ENCODE measurements around the gene FAM163A. TPM values are rescaled to one million over a fixed set of nuclear protein-coding genes. Genes with fewer than 3 reads are reported as not detected.

The FAM163A gene
- total and polyA plus RNA-seq, 8 donors: 0.15 to 0.61 (median 0.25) TPM; not detected in 4

DNA sequence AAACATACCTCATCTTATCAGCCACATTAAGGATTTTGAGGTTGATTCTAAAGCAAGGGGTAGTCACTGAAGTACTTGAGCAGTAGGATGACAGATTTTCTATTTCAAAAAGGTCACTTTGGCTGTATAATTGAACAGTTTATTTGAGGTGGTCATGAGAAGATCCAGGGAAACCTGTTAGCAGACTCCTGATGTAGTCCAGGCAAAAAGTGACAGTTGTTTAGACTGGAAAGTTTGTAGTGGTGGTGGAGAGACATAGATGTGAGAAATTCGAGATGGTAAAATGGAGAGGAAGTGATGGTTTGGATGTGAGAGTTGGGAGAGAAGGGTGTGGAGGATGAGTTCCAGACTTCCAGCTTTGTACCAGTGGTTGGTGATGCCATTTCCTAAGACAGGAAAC, 7.5 kb downstream of the FAM163A start:
- peaks cover 0 to 6% (median 2%) of the 10 kb centered on the region in 4 donors for H3K4me1 ChIP-seq
- H3K36me3 ChIP-seq: no peaks in the 10 kb centered on the region
- H3K4me3 ChIP-seq: no peak overlapping the region
- H3K27ac ChIP-seq: no peak overlapping the region
- peaks cover 0 to 7% (median 0%) of the 10 kb centered on the region in 4 donors for H3K9me3 ChIP-seq
- TF ChIP-seq, protein P1, sequence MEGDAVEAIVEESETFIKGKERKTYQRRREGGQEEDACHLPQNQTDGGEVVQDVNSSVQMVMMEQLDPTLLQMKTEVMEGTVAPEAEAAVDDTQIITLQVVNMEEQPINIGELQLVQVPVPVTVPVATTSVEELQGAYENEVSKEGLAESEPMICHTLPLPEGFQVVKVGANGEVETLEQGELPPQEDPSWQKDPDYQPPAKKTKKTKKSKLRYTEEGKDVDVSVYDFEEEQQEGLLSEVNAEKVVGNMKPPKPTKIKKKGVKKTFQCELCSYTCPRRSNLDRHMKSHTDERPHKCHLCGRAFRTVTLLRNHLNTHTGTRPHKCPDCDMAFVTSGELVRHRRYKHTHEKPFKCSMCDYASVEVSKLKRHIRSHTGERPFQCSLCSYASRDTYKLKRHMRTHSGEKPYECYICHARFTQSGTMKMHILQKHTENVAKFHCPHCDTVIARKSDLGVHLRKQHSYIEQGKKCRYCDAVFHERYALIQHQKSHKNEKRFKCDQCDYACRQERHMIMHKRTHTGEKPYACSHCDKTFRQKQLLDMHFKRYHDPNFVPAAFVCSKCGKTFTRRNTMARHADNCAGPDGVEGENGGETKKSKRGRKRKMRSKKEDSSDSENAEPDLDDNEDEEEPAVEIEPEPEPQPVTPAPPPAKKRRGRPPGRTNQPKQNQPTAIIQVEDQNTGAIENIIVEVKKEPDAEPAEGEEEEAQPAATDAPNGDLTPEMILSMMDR (IDR thresholded peaks at IDR 0.05): no peak
- TF ChIP-seq POLR2A (IDR thresholded peaks at IDR 0.05) (no peak), POLR2AphosphoS5 (IDR thresholded peaks at IDR 0.05) (no peak), EP300 (IDR thresholded peaks at IDR 0.05) (no peak)
- peaks cover 0 to 26% (median 0%) of the 10 kb centered on the region in 3 donors for H3K27me3 ChIP-seq
- no peak for DNase-seq
- WGBS, 5 donors: 52 to 72% (median 68%) methylated on average over 1 of the region's 1 CpG
- intact Hi-C loops (cut with DNase I; ENCODE audit: low total_unique reads): no loop called here

DNA sequence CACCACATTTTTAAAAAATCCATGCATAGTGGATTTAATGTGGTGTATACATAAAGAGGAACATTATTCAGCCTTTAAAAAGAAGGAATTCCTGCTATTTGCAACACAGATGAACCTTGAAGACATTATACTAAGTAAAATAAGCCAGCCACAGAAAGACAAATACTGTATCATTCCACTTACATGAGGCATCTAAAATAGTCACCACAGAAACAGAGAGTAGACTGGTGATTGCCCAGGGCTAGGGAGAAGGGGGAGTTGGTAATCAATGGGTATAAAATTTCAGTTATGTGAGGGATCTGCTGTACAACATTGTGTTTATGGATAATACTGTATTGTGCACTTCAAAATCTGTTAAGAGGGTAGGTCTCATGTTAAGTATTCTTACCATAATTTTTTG, 10.0 kb downstream of the FAM163A start:
- H3K27me3 ChIP-seq: peaks cover 0 to 4% (median 0%) of the 10 kb centered on the region in 3 donors
- peaks cover 0 to 6% (median 2%) of the 10 kb centered on the region in 4 donors for H3K4me1 ChIP-seq
- no peak overlapping the region for H3K27ac ChIP-seq
- no peak for DNase-seq
- intact Hi-C loops (cut with DNase I; ENCODE audit: low total_unique reads): no loop called here
- H3K36me3 ChIP-seq: no peaks in the 10 kb centered on the region
- TF ChIP-seq, protein P1 (IDR thresholded peaks at IDR 0.05): no peak
- TF ChIP-seq EP300 (IDR thresholded peaks at IDR 0.05) (no peak), POLR2A (IDR thresholded peaks at IDR 0.05) (no peak), POLR2AphosphoS5 (IDR thresholded peaks at IDR 0.05) (no peak)
- H3K4me3 ChIP-seq: no peak overlapping the region
- H3K9me3 ChIP-seq: peaks cover 0 to 7% (median 0%) of the 10 kb centered on the region in 4 donors

DNA sequence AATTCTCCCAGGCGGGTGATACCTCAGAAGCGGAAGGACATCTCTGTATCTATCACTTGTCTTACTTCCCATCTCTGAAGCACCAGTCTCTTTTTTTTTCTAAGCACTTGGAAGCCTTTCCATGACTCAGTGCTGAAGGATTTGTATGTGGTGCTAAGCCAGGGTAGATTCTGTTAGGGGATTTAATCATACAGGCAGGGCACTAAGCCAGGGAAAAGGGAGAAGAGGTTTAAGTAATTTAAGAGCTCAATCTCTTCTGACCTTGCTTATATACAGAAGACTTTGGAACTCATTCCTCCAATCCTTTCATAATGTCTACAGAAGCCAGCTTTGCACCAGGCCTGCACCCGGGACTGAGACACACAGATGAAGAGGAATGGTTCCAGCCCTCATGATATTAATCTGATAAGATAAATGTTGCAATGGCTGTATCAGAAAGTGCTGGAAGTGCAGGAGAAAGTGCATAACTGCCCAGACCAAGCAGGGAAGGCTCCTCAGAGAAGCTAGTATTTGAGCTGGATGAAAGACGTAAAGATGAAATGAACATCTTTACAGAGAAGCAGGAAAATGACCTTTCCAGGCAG, 11.0 kb downstream of the FAM163A start:
- peak in 1 of 2 donors; percentile 73 for DNase-seq
- 58 to 75% (median 69%) methylated on average over 4 of the region's 4 CpGs for WGBS, 5 donors
- intact Hi-C loops (cut with DNase I; ENCODE audit: low total_unique reads): no loop called here
- no peak for TF ChIP-seq POLR2A (IDR thresholded peaks at IDR 0.05)
- TF ChIP-seq, protein P1 (IDR thresholded peaks at IDR 0.05): no peak
- TF ChIP-seq EP300 (IDR thresholded peaks at IDR 0.05): no peak
- Histone ChIP-seq H3K36me3 (no peaks in the 10 kb centered on the region), H3K27me3 (no peaks in the 10 kb centered on the region), H3K4me1 (peaks cover 0 to 6% (median 2%) of the 10 kb centered on the region in 4 donors), H3K9me3 (peaks cover 0 to 7% (median 0%) of the 10 kb centered on the region in 4 donors), H3K27ac (no peak overlapping the region), H3K4me3 (no peak overlapping the region)

DNA sequence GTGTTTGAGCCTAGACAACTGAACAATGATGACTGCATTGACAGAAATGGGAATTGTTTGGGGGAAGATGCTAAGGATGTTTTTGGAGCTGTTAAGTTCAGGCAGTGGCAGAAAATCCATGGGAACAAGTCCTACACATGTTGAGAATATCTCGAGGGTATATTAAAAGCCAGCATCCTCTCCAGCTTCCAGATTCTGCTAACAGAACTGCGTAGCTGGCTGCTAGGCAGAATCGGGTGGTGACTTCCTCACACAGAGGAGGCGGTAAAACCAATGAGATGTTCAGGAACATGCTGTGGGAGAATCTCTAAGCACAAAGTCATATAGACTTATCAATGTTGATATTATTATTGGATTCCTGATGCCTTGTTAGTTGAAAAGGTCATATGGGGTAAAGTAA, 14.8 kb downstream of the FAM163A start:
- TF ChIP-seq POLR2A (IDR thresholded peaks at IDR 0.05): no peak
- no peak for TF ChIP-seq POLR2AphosphoS5 (IDR thresholded peaks at IDR 0.05)
- no peak for TF ChIP-seq EP300 (IDR thresholded peaks at IDR 0.05)
- TF ChIP-seq, protein P1 (IDR thresholded peaks at IDR 0.05): no peak
- H3K4me3 ChIP-seq: no peak overlapping the region
- H3K27me3 ChIP-seq: no peaks in the 10 kb centered on the region
- no peak overlapping the region for H3K27ac ChIP-seq
- intact Hi-C loops (cut with DNase I; ENCODE audit: low total_unique reads): no loop called here
- 76 to 93% (median 84%) methylated on average over 4 of the region's 4 CpGs for WGBS, 5 donors
- no peaks in the 10 kb centered on the region for H3K36me3 ChIP-seq
- H3K4me1 ChIP-seq: peaks cover 0 to 9% (median 2%) of the 10 kb centered on the region in 4 donors
- no peaks in the 10 kb centered on the region for H3K9me3 ChIP-seq
- no peak for DNase-seq
